Dermis lymphatic vessel endothelial cell (primary cell): ENCODE results near the gene EEF1E1. TPM values are rescaled to one million over a fixed set of nuclear protein-coding genes. Genes with fewer than 3 reads are reported as not detected.

ENCODE experiments used
- total RNA-seq: library from RNA; depleted of rRNA; stranded (reverse); fragments of >200 nt; gene quantifications from 2 replicates; pipeline ENCODE4 v1.2.1, GENCODE V29; 2014

Gene EEF1E1
- 25.4 and 36.0 TPM in 2 replicates for total RNA-seq

GRCh38 chr6:8102122-8102958 lies at the start of gene EEF1E1:
Gene EEF1E1 (minus strand): TSS chr6:8102548. CDS start chr6:8102521, 27 bp downstream.

GRCh38 chr6:8063761-8064637 lies 38.3 kb downstream of the EEF1E1 start, which contains the start of gene BLOC1S5:
Gene BLOC1S5 (minus strand): TSS chr6:8064389. CDS start chr6:8064376, 13 bp downstream.

Other genes starting within 250 kb of the EEF1E1 start
- 1,100 and 1,703 TPM in 2 replicates for gene TXNDC5, start 191.8 kb downstream of the EEF1E1 start, total RNA-seq
- gene BLOC1S5, start 38.2 kb downstream of the EEF1E1 start, total RNA-seq, result 14.8 and 18.4 TPM in 2 replicates